HepG2 (cell line): ENCODE measurements around the gene PSMD1. TPM values are rescaled to one million over a fixed set of nuclear protein-coding genes. Genes with fewer than 3 reads are reported as not detected.

ENCODE experiments used
- ARHGAP35 ChIP-seq: sonication (generic); formaldehyde crosslinking; IDR thresholded peaks from 2 replicates; pipeline ENCODE4 v1.9.0; 2022; ENCODE audit warnings: mild to moderate bottlenecking, inconsistent platforms, moderate library complexity, missing genetic modification reagents, borderline replicate concordance
- BORCS8-MEF2B ChIP-seq: sonication (generic); formaldehyde crosslinking; IDR thresholded peaks from 2 replicates; pipeline ENCODE4 v1.8.0; 2022; ENCODE audit warnings: mild to moderate bottlenecking, missing genetic modification reagents
- CREB3 ChIP-seq: sonication (generic); formaldehyde crosslinking; IDR thresholded peaks from 2 replicates; pipeline ENCODE4 v1.5.0; 2020; ENCODE audit warnings: missing genetic modification reagents
- ETV5 ChIP-seq: IDR thresholded peaks from 2 replicates; pipeline ENCODE4 v1.6.1; 2018; ENCODE audit warnings: missing biosample characterization, missing genetic modification reagents, inconsistent platforms, borderline replicate concordance
- HNRNPL ChIP-seq: fragments of 200-400 bp; formaldehyde crosslinking; IDR thresholded peaks from 2 replicates; pipeline ENCODE4 v1.6.1; 2017; ENCODE audit warnings: mild to moderate bottlenecking, low read depth, low read length
- HOXA9 ChIP-seq: sonication (generic); formaldehyde crosslinking; IDR thresholded peaks from 2 replicates; pipeline ENCODE4 v1.8.1; 2022; ENCODE audit warnings: missing genetic modification reagents, mild to moderate bottlenecking, moderate library complexity, borderline replicate concordance
- MED13 ChIP-seq: sonication (generic); formaldehyde crosslinking; IDR thresholded peaks from 2 replicates; pipeline ENCODE4 v1.5.0; 2020; ENCODE audit warnings: missing genetic modification reagents
- MEIS2 ChIP-seq: sonication (generic); formaldehyde crosslinking; IDR thresholded peaks from 2 replicates; pipeline ENCODE4 v1.9.0; 2021; ENCODE audit warnings: mild to moderate bottlenecking, missing genetic modification reagents
- MNT ChIP-seq: fragments of 450-650 bp; IDR thresholded peaks from 2 replicates; pipeline ENCODE4 v1.6.1; 2016
- NKX3-1 ChIP-seq: sonication (generic); formaldehyde crosslinking; IDR thresholded peaks from 2 replicates; pipeline ENCODE4 v1.5.0; 2020; ENCODE audit warnings: missing genetic modification reagents
- PBX3 ChIP-seq: sonication (generic); formaldehyde crosslinking; IDR thresholded peaks from 2 replicates; pipeline ENCODE4 v1.8.1; 2023; ENCODE audit warnings: missing genetic modification reagents, inconsistent platforms, borderline replicate concordance
- ZIK1 ChIP-seq: sonication (generic); formaldehyde crosslinking; IDR thresholded peaks from 2 replicates; pipeline ENCODE4 v1.5.0; 2020; ENCODE audit warnings: mild to moderate bottlenecking, low read depth, missing genetic modification reagents, borderline replicate concordance
- ZNF124 ChIP-seq: sonication (generic); formaldehyde crosslinking; IDR thresholded peaks from 2 replicates; pipeline ENCODE4 v1.4.0; 2020; ENCODE audit warnings: missing genetic modification reagents
- ZNF367 ChIP-seq: sonication (generic); formaldehyde crosslinking; IDR thresholded peaks from 2 replicates; pipeline ENCODE4 v1.4.0; 2020; ENCODE audit warnings: missing genetic modification reagents, borderline replicate concordance
- ZNF563 ChIP-seq: sonication (generic); formaldehyde crosslinking; IDR thresholded peaks from 2 replicates; pipeline ENCODE4 v1.8.0; 2022; ENCODE audit warnings: mild to moderate bottlenecking, moderate library complexity, missing genetic modification reagents
- ZNF569 ChIP-seq: sonication (generic); formaldehyde crosslinking; IDR thresholded peaks from 2 replicates; pipeline ENCODE4 v1.5.0; 2020; ENCODE audit warnings: mild to moderate bottlenecking, missing genetic modification reagents, moderate library complexity, borderline replicate concordance
- polyA plus RNA-seq, 8 experiments: library from polyadenylated mRNA; depleted of rRNA in 3 of 8; stranded (reverse) in 7 of 8; unstranded in 1 of 8; fragments of >200 nt; fragmentation: Illumina TruSeq in 4 of 8; extraction: Trizol in 4 of 8; gene quantifications; 2 replicates each; pipeline versions ENCODE4 v1.2.1 to v1.2.3, GENCODE V29; 2011 to 2016; ENCODE audit warnings: low read depth in 4 of 8, missing spikeins in 1 of 8, mixed read lengths in 1 of 8; ENCODE audit not compliant: insufficient read depth in 1 of 8
- total RNA-seq, 5 experiments: library from RNA; depleted of rRNA; stranded (reverse); fragments of >200 nt; fragmentation: Illumina TruSeq; extraction: Trizol; gene quantifications; 2 replicates each; pipeline ENCODE4 v1.2.3, GENCODE V29; 2016; ENCODE audit warnings: low read depth in 1 of 5
- TF ChIP-seq, protein P1 (sequence below): IDR thresholded peaks from 2 replicates; pipeline ENCODE4 v1.6.1; 2016; ENCODE audit warnings: missing biosample characterization, missing genetic modification reagents, low read depth
- TF ChIP-seq, protein P2 (sequence below): sonication (generic); formaldehyde crosslinking; IDR thresholded peaks from 2 replicates; pipeline ENCODE4 v1.5.0; 2020; ENCODE audit warnings: missing genetic modification reagents

Gene PSMD1
- total and polyA plus RNA-seq, 2 of the 13 experiments (the other 11 are each of a cell fraction or from before 2014, with no cell fraction given) = 136 to 191 TPM

DNA sequence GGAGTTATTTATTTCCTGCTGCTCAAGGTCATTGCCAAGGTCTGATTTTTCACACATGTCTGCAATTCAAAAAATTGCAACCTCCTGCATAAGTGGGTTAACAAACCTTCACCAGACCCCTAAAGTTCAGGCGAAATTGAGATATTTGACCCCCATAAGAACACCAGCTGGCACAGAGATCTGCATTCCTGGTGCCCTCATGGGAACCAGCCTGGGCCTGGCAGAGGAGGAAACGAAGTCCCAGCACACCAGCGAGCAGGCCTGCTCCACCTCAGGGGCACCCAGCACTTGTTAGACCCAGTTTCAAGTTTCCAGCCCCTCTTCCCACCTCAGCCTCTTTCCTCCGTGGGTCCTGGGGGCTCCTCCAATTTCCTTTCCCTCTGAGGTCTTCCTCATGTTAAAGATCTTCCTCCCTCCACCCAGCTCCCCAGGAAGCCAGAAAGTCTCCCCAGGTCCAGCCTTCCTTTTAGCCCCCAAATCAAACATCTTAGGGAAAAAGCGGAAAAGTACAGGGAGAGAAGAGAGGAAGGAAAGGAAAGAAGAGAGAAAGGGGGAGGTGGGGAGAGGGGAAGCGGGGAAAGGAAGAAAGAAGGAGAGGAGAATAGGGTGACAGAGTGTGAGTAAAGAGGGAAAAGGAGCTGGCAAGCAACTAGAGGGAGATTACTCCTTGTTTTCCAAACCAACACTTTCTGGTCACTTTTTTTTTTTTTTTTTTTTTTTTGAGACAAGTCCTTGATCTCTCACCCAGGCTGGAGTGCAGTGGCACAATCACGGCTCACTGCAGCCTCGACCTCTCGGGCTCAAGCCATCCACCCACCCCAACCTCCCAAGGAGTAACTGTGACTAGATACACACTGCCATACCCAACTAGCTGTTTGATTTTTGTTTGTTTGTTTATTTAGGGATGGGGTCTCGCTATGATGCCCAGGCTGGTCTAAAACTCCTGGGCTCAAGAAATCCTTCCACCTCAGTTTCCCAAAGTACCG, 23.2 kb upstream of the PSMD1 start (continued):
- TF ChIP-seq, protein P1, sequence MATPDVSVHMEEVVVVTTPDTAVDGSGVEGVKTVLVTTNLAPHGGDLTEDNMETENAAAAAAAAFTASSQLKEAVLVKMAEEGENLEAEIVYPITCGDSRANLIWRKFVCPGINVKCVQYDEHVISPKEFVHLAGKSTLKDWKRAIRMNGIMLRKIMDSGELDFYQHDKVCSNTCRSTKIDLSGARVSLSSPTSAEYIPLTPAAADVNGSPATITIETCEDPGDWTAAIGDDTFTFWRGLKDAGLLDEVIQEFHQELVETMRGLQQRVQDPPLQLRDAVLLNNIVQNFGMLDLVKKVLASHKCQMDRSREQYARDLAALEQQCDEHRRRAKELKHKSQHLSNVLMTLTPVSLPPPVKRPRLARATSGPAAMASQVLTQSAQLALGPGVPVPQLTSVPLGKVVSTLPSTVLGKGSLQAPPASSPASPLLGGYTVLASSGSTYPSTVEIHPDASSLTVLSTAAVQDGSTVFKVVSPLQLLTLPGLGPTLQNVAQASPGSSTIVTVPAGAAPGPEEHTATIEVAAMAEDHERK (CRISPR knock-in tag) = no peak
- TF ChIP-seq ARHGAP35 (no peak), NKX3-1 (no peak), HOXA9 (CRISPR knock-in tag) (no peak), HNRNPL (0 out of 2 replicates have a peak, but pooled peaks have one; percentile 63), ETV5 (CRISPR knock-in tag) (no peak), MED13 (no peak; the same call in 1 of the 2 replicates), ZNF367 (CRISPR knock-in tag) (no peak), BORCS8-MEF2B (no peak), ZIK1 (0 out of 2 replicates have a peak, but pooled peaks have one; percentile 2), PBX3 (no peak), MNT (no peak), ZNF569 (CRISPR knock-in tag) (no peak), ZNF563 (CRISPR knock-in tag) (no peak), ZNF124 (CRISPR knock-in tag) (no peak), MEIS2 (CRISPR knock-in tag) (no peak), CREB3 (CRISPR knock-in tag) (no peak)
- TF ChIP-seq, protein P2, sequence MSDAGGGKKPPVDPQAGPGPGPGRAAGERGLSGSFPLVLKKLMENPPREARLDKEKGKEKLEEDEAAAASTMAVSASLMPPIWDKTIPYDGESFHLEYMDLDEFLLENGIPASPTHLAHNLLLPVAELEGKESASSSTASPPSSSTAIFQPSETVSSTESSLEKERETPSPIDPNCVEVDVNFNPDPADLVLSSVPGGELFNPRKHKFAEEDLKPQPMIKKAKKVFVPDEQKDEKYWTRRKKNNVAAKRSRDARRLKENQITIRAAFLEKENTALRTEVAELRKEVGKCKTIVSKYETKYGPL (CRISPR knock-in tag) = no peak
